Stromal cell of bone marrow (primary cell): ENCODE measurements around the gene THAP11.

Source experiments
- DNase-seq: peaks from one replicate; pipeline ENCODE4 v3.0.0-alpha.2; 2012; ENCODE audit warnings: low read depth

Gene THAP11

GRCh38 chr16:67883872-67884261 is 41.7 kb downstream of the THAP11 start:
- DNase-seq, result no peak

GRCh38 chr16:67884684-67885083 is 42.6 kb downstream of the THAP11 start, which contains the start of gene NRN1L:
TSS of gene NRN1L (plus strand) at chr16:67884885. CDS start at chr16:67884904, 19 bp downstream.
- DNase-seq, result peak; percentile 64

GRCh38 chr16:67885545-67885944 is 43.4 kb downstream of the THAP11 start:
- DNase-seq, result no peak

GRCh38 chr16:67885976-67886375 is 43.9 kb downstream of the THAP11 start:
- no peak for DNase-seq

GRCh38 chr16:67886387-67886786 is 44.3 kb downstream of the THAP11 start:
- no peak for DNase-seq

- no peak for DNase-seq
Measured at GRCh38 chr16:67888331-67888730, 46.2 kb downstream of the THAP11 start.

DNA sequence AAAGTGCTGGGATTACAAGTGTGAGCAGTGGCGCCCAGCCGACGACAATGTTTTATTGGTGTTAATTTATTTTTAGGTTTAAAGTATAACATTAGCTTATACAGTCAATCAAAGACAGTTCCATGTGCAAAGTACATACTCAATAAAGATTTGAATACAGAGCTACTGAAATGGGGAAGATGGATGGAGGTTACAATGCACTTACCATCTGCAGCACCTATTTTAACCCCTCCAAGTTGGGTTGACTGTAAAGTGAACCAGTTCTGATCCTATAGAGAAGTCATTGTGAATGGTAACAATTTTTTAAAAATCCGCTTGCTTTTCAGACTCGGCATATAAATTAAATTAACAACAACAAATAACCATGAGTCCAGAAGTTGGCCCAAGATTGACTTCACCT is 50.3 kb downstream of the THAP11 start:
- no peak for DNase-seq

DNA sequence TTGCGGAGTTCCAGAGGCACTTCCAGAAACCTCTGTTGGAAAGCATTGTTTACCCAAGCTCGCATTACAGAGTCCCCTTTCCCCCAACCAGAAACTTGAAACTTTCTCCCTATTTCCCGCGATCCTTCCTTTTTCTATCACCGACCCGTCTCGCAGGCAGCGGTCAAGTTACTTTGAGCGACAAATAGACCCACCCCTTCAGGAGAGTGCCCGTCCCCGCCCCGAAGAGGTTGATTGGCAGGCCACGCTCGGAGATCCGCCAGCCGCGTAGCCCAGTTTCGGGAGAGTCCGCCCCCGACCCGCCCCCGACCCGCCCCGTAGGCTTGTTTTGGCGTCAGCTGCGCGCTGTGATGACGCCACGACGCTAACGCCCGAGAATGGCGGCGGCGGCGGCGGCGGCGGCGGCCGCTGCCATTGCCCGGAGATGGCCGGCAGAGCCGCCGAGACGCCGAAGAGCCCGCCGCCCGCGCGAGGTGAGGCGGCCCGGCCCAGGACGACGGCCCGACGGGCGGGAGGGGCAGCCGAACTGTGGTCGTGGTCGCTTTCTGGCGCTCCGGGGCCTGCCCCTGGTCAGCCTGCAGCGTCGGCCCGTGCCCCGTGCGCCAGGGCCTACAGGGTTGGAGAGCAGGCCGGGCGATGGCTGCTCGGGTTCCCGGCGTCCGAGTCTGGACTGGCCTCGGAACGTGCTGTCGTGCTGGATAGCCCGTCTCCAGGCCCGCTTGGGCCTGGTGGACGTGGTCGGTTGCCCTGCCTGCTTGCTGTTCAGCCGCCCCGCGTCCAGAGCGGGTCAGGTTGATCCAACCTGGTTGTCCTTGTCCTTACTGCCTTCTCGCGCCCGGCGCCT is 51.0 kb downstream of the THAP11 start, which contains the start of gene PSKH1:
TSS of gene PSKH1 (plus strand) at position 356 of the 844 bp plus-strand sequence. CDS start 15,496 bp downstream, outside the sequence.
- peak; percentile 90 for DNase-seq
